OCI-LY7 (cell line): ENCODE data around the gene TLE4. TPM values are rescaled to one million over a fixed set of nuclear protein-coding genes. Genes with fewer than 3 reads are reported as not detected.

Source experiments
- BruUV-seq: library from RNA; stranded (reverse); fragments of 400-500 nt; replicated peaks from 2 replicates; lab custom pipeline; 2021; lab: Mats Ljungman, UMichigan
- CTCF ChIA-PET: fragments of 300-600 bp; sonication (Branson Sonifier 250); formaldehyde crosslinking; loops from one replicate; lab custom pipeline; 2022; ENCODE audit warnings: antibody characterized with exemption; ENCODE audit not compliant: unreplicated experiment; lab: Charles Lee
- POLR2A ChIA-PET: fragments of 300-600 bp; sonication (Branson Sonifier 250); formaldehyde crosslinking; loops from one replicate; lab custom pipeline; 2022; ENCODE audit warnings: antibody characterized with exemption; lab: Charles Lee
- DNase-seq: peaks from one replicate; pipeline ENCODE4 v3.0.0-alpha.2; 2015; ENCODE audit warnings: low spot score
- H2AFZ ChIP-seq: fragments of 200-600 bp; sonication (generic), shearing (Covaris generic); 2 replicates; pipeline ENCODE4 v1.6.1; 2014; ENCODE audit warnings: mild to moderate bottlenecking, antibody characterized with exemption, low read length, moderate library complexity
- H3K27ac ChIP-seq: fragments of 200-600 bp; sonication (generic); 2 replicates; pipeline ENCODE4 v1.5.1; 2014; ENCODE audit warnings: mixed run types, low read depth, mild to moderate bottlenecking, moderate library complexity, low read length, inconsistent platforms; ENCODE audit not compliant: poor library complexity, severe bottlenecking
- H3K36me3 ChIP-seq: fragments of 200-600 bp; sonication (generic); 2 replicates; pipeline ENCODE4 v1.6.1; 2014; ENCODE audit warnings: mild to moderate bottlenecking, antibody characterized with exemption, low read length, moderate library complexity, mixed read lengths; ENCODE audit not compliant: insufficient read depth
- H3K4me1 ChIP-seq: fragments of 200-600 bp; sonication (generic); 2 replicates; pipeline ENCODE4 v1.5.1; 2014; ENCODE audit warnings: mild to moderate bottlenecking, low read length; ENCODE audit not compliant: insufficient read depth, poor library complexity, severe bottlenecking
- H3K4me2 ChIP-seq: fragments of 200-600 bp; sonication (generic); 2 replicates; pipeline ENCODE4 v1.6.1; 2014; ENCODE audit warnings: mild to moderate bottlenecking, low read length
- H3K4me3 ChIP-seq: fragments of 200-600 bp; sonication (generic); 2 replicates; pipeline ENCODE4 v1.5.1; 2014; ENCODE audit warnings: mild to moderate bottlenecking, low read depth, low read length; ENCODE audit not compliant: poor library complexity, severe bottlenecking
- H3K79me2 ChIP-seq: fragments of 200-600 bp; sonication (generic); 2 replicates; pipeline ENCODE4 v1.6.1; 2016; ENCODE audit warnings: low read depth, mild to moderate bottlenecking, low read length, moderate library complexity, mixed read lengths; ENCODE audit not compliant: insufficient read depth
- H3K9me2 ChIP-seq: fragments of 200-600 bp; sonication (generic); 2 replicates; pipeline ENCODE4 v1.6.1; 2016; ENCODE audit warnings: mild to moderate bottlenecking, low read length, mixed read lengths; ENCODE audit not compliant: insufficient read depth
- H3K9me3 ChIP-seq: fragments of 200-600 bp; sonication (generic); 2 replicates; pipeline ENCODE4 v1.6.1; 2014; ENCODE audit warnings: mild to moderate bottlenecking, mixed run types, low read length, mixed read lengths
- H4K20me1 ChIP-seq: fragments of 200-600 bp; sonication (generic); 2 replicates; pipeline ENCODE4 v1.6.1; 2014; ENCODE audit warnings: mild to moderate bottlenecking, antibody characterized with exemption, low read length, moderate library complexity, mixed read lengths; ENCODE audit not compliant: insufficient read depth
- EZH2phosphoT487 ChIP-seq: fragments of 200-600 bp; sonication (generic); IDR thresholded peaks from 2 replicates; pipeline ENCODE4 v1.6.1; 2018; ENCODE audit warnings: low read depth, borderline replicate concordance, mild to moderate bottlenecking, mixed run types, antibody characterized with exemption, low read length, moderate library complexity, mixed read lengths
- intact Hi-C: fragments of 100-400 bp; cut with micrococcal nuclease; formaldehyde crosslinking; loops from one replicate; pipeline ENCODE4 v1.10.0; 2022; ENCODE audit not compliant: unreplicated experiment
- total RNA-seq, 2 experiments: library from RNA; depleted of rRNA in 1 of 2; stranded (reverse); fragments of >200 nt in 1 of 2; shearing (Covaris generic) in 1 of 2; gene quantifications; 2 replicates each; pipeline ENCODE4 v1.2.3, GENCODE V29; 2014 to 2022
- TF ChIP-seq, protein P1 (sequence below): fragments of 200-600 bp; sonication (generic); conservative IDR thresholded peaks from 2 replicates; pipeline ENCODE4 v1.5.1; 2014; ENCODE audit warnings: mild to moderate bottlenecking, antibody characterized with exemption, low read length, moderate library complexity, mixed read lengths

Gene TLE4
- total RNA-seq, 2 experiments from 2014 or later, result 36.7 to 41.7 TPM

DNA sequence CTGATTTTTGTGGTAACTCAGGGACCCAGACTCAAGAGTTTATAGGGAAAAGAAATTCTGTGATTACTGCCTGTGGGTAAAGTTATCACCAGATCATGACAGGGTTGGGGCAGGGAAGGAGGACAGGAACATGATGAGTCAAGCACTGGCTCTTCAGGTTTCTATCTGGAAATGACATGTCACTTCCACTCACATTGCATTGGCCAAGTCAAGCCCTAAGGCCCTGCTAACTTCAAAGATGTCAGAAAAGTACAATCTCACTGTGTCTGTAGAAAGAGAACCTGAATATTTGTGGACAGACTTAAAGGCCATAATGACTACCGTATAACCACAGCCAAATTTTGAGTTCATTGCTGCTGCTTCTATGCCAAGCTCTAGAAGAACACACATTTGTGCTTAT, 187.7 kb downstream of the TLE4 start:
- Histone ChIP-seq H3K36me3 (no peaks in the 10 kb centered on the region), H3K9me2 (no peaks in the 10 kb centered on the region), H3K9me3 (no peaks in the 10 kb centered on the region), H3K4me2 (no peak overlapping the region), H3K27ac (no peak overlapping the region), H4K20me1 (no peaks in the 10 kb centered on the region), H3K4me3 (no peak overlapping the region), H2AFZ (no peak overlapping the region), H3K79me2 (no peaks in the 10 kb centered on the region), H3K4me1 (no peaks in the 10 kb centered on the region)
- ChIA-PET CTCF (no interaction called here), POLR2A (no interaction called here)
- DNase-seq, result no peak
- TF ChIP-seq, protein P1, sequence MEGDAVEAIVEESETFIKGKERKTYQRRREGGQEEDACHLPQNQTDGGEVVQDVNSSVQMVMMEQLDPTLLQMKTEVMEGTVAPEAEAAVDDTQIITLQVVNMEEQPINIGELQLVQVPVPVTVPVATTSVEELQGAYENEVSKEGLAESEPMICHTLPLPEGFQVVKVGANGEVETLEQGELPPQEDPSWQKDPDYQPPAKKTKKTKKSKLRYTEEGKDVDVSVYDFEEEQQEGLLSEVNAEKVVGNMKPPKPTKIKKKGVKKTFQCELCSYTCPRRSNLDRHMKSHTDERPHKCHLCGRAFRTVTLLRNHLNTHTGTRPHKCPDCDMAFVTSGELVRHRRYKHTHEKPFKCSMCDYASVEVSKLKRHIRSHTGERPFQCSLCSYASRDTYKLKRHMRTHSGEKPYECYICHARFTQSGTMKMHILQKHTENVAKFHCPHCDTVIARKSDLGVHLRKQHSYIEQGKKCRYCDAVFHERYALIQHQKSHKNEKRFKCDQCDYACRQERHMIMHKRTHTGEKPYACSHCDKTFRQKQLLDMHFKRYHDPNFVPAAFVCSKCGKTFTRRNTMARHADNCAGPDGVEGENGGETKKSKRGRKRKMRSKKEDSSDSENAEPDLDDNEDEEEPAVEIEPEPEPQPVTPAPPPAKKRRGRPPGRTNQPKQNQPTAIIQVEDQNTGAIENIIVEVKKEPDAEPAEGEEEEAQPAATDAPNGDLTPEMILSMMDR, result no peak
- TF ChIP-seq EZH2phosphoT487, result no peak
- no TSS peak for BruUV-seq
- intact Hi-C loops, result no loop called here

- no peaks in the 10 kb centered on the region for H4K20me1 ChIP-seq
- no peak overlapping the region for H3K4me2 ChIP-seq
- ChIA-PET POLR2A (no interaction called here), CTCF (no interaction called here)
- H3K79me2 ChIP-seq, result no peaks in the 10 kb centered on the region
- H3K27ac ChIP-seq, result no peak overlapping the region
- DNase-seq, result no peak
- intact Hi-C loops, result no loop called here
- no peaks in the 10 kb centered on the region for H3K9me3 ChIP-seq
- no TSS peak for BruUV-seq
- TF ChIP-seq, protein P1, result no peak
- no peak for TF ChIP-seq EZH2phosphoT487
- H3K4me3 ChIP-seq, result no peak overlapping the region
- no peak overlapping the region for H2AFZ ChIP-seq
- no peaks in the 10 kb centered on the region for H3K4me1 ChIP-seq
- H3K9me2 ChIP-seq, result no peaks in the 10 kb centered on the region
- no peaks in the 10 kb centered on the region for H3K36me3 ChIP-seq
These were observed 190.3 kb downstream of the TLE4 start for GRCh38 chr9:79762070-79762469.

- Histone ChIP-seq H3K4me2 (no peak overlapping the region), H3K9me3 (no peaks in the 10 kb centered on the region), H3K79me2 (no peaks in the 10 kb centered on the region), H3K27ac (no peak overlapping the region), H3K9me2 (no peaks in the 10 kb centered on the region), H3K4me3 (no peak overlapping the region), H3K4me1 (no peaks in the 10 kb centered on the region), H4K20me1 (no peaks in the 10 kb centered on the region), H3K36me3 (no peaks in the 10 kb centered on the region), H2AFZ (no peak overlapping the region)
- POLR2A ChIA-PET, result no interaction called here
- DNase-seq, result no peak
- no TSS peak for BruUV-seq
- CTCF ChIA-PET, result no interaction called here
- intact Hi-C loops, result no loop called here
- TF ChIP-seq, protein P1, result no peak
- TF ChIP-seq EZH2phosphoT487, result no peak
These were observed 192.0 kb downstream of the TLE4 start for GRCh38 chr9:79763671-79764285.
